Chondrocyte (in vitro differentiated cells): ENCODE results near the gene PAQR6. TPM values are rescaled to one million over a fixed set of nuclear protein-coding genes. Genes with fewer than 3 reads are reported as not detected.

ENCODE experiments used
- DNase-seq: peaks from one replicate; pipeline ENCODE4 v3.0.0; 2021; ENCODE audit warnings: mixed read lengths, low spot score
- H3K27ac Mint-ChIP-seq: one replicate; pipeline ENCODE4 v1.8.0; 2021; ENCODE audit warnings: mild to moderate bottlenecking, moderate library complexity, mixed read lengths; ENCODE audit not compliant: unreplicated experiment
- H3K27me3 Mint-ChIP-seq: 2 replicates; pipeline ENCODE4 v1.8.0; 2021; ENCODE audit warnings: low read depth, mixed read lengths
- H3K36me3 Mint-ChIP-seq: 2 replicates; pipeline ENCODE4 v1.8.0; 2021; ENCODE audit warnings: low read depth, mixed read lengths
- H3K4me1 Mint-ChIP-seq: 2 replicates; pipeline ENCODE4 v1.8.0; 2021; ENCODE audit warnings: low read depth, mild to moderate bottlenecking, mixed read lengths
- H3K4me3 Mint-ChIP-seq: one replicate; pipeline ENCODE4 v1.8.0; 2021; ENCODE audit warnings: mild to moderate bottlenecking, moderate library complexity, mixed read lengths; ENCODE audit not compliant: unreplicated experiment
- H3K9me3 Mint-ChIP-seq: 2 replicates; pipeline ENCODE4 v1.8.0; 2021; ENCODE audit warnings: low read depth, mixed read lengths
- total RNA-seq: library from RNA; stranded (reverse); gene quantifications from 3 replicates; pipeline ENCODE4 v1.2.1, GENCODE V29; 2021
- TF ChIP-seq, protein P1 (sequence below): fragments of 200-600 bp; sonication (generic); IDR thresholded peaks from 2 replicates; pipeline ENCODE4 v1.5.0; 2021; ENCODE audit warnings: antibody characterized with exemption, mild to moderate bottlenecking, moderate library complexity

PAQR6 gene
- total RNA-seq, 1 donor from 2014 or later, result 4.9 TPM

DNA sequence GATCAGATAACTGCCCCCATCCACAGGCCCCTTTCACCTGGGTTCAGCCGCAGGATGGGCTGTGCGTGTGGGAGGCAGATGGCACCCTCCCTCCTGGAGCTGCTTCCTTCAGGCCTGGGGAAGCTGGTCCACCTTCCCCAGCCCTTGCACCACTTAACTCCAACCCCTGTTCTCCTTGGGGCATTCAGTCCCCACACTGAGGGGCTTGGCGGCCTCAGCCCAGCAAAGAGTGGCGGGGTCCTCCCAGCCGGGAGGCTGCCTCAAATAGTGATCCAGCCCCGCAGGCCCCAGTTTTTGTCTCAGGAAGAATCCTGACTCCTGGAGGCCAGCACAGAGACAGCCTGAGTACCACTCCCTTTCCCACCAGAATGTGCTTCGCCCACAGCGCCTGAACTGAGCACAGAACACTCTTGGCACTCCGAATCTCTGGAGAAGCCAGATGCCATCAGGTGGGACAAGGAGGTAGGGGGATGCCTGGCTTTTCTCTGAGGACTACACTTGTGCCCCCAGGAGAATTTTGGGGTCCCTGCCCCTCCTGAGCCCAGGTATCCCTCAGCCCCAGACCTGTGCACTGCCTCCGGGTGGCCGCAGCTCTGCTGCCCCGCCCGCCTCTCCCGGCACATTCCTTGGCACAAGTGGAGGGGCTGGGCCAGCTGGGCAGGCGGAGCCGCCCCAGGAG, 936 bp downstream of the PAQR6 start:
- peaks cover 6% of the 10 kb centered on the region for H3K36me3 Mint-ChIP-seq
- H3K27me3 Mint-ChIP-seq, result no peaks in the 10 kb centered on the region
- no peak overlapping the region for H3K4me3 Mint-ChIP-seq
- no peaks in the 10 kb centered on the region for H3K9me3 Mint-ChIP-seq
- DNase-seq, result no peak
- H3K4me1 Mint-ChIP-seq, result peaks cover 3% of the 10 kb centered on the region
- TF ChIP-seq, protein P1, sequence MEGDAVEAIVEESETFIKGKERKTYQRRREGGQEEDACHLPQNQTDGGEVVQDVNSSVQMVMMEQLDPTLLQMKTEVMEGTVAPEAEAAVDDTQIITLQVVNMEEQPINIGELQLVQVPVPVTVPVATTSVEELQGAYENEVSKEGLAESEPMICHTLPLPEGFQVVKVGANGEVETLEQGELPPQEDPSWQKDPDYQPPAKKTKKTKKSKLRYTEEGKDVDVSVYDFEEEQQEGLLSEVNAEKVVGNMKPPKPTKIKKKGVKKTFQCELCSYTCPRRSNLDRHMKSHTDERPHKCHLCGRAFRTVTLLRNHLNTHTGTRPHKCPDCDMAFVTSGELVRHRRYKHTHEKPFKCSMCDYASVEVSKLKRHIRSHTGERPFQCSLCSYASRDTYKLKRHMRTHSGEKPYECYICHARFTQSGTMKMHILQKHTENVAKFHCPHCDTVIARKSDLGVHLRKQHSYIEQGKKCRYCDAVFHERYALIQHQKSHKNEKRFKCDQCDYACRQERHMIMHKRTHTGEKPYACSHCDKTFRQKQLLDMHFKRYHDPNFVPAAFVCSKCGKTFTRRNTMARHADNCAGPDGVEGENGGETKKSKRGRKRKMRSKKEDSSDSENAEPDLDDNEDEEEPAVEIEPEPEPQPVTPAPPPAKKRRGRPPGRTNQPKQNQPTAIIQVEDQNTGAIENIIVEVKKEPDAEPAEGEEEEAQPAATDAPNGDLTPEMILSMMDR, result no peak
- H3K27ac Mint-ChIP-seq, result no peak overlapping the region

DNA sequence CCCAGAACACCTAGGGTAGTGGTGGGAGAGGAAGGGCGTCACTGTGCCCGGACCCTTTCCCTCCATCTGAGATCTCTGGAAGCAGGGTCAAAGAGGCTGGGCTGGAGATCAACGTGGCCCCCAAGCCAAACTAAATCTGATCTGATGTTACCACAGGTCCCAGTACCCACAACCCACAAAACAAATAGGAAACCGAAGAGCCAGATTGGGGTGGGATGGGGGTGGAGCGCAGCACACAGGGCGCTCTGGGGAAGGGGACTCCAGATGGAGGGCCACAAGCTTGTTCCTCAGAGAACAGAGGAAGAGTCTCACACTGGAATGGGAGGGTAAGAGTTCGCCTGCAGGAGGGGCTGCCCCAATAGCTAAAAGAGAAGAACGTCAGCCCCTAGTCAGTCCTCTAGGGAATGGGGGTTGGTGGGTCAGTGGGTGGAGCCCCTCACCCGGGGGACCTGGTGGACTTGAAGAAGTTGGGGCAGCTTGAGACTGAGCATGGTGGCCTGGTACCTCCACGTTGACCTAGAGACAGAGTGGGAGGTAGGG, 1.5 kb downstream of the PAQR6 start:
- Mint-ChIP-seq H3K4me3 (no peak overlapping the region), H3K4me1 (peaks cover 9% of the 10 kb centered on the region), H3K9me3 (no peaks in the 10 kb centered on the region), H3K27me3 (no peaks in the 10 kb centered on the region), H3K36me3 (peaks cover 6% of the 10 kb centered on the region), H3K27ac (no peak overlapping the region)
- DNase-seq, result no peak
- TF ChIP-seq, protein P1, result no peak

DNA sequence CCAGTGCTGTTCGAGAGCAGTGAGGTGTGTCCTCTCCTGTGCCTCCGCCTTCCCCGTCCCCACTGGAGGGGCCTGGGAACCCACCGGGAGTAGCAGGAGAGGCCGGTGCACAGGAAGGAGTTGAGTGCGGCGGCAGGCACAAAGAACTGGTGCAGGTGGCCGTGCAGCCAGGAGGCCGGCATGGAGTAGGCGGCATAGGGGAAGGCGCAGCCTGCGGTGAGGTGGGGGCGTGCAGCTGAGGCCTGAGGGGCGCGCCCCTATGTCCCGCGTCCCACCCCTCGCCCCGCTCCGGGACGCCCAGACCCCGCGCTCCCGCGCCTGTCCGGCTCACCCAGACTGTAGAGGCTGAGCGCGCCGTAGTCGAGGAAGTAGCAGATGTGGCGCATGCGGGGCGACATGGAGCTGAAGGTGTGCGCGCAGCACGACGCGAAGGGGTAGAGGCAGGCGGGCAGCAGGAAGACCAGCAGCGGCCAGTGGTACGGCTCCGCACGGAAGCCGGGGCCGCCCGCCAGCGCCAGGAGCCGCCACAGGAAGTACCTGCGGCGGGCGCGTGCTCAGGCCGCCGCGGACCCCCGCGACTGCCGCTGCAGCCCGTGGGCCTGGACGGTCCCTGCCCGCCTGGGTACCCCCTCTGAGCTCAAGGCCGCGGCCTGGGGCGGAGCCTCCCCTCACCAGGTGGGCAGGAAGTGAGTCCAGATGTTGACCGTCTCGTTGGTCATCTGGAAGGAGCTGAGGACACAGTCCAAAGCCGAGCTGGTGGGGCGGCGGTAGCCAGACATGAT, 2.2 kb downstream of the PAQR6 start:
- Mint-ChIP-seq H3K36me3 (peaks cover 5% of the 10 kb centered on the region), H3K27me3 (no peaks in the 10 kb centered on the region), H3K4me1 (peaks cover 13% of the 10 kb centered on the region), H3K9me3 (no peaks in the 10 kb centered on the region), H3K4me3 (no peak overlapping the region), H3K27ac (no peak overlapping the region)
- TF ChIP-seq, protein P1, result no peak
- no peak for DNase-seq

DNA sequence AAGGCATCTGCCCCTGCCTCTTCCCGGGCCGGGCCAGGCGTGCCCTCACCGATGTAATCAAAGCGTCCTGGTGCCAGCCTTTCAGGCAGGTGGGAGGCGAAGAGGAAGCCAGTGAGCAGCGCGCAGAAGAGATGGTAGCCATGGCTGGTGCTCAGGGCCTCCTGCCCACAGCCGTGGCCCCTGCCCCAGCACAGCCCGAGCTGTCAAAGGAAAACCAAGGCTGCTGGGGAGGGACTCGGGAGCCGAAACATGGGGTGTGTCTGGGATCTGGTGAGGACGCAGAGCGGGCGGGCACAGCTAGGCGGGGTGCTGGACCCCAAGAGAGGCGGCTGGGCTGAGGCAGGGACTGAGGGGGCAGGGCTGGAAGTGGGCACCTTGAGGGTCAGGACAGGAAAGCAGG, 3.1 kb downstream of the PAQR6 start:
- Mint-ChIP-seq H3K36me3 (peaks cover 3% of the 10 kb centered on the region), H3K27ac (no peak overlapping the region), H3K9me3 (no peaks in the 10 kb centered on the region)

DNA sequence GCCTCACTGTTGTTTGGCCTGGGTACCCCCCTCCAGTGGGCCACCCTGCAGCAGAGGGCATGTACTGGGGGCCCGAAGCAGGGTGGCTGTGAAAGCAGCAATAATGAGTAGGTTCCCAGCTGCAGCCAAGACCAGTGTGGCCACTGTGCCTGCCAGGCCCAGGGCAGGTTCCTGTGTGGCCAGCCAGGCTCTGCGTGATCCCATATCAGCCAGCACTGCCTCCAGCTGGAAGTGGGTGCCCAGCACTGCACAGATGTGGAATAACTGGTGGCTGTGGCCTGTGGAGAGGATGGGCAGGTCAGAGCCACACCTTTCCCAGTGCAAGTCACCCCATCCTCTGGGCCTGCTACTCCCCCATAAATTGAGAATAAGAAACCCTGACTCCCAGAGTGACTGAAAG, 3.7 kb downstream of the PAQR6 start:
- DNase-seq, result no peak
- Mint-ChIP-seq H3K27ac (no peak overlapping the region), H3K4me1 (peaks cover 13% of the 10 kb centered on the region), H3K9me3 (no peaks in the 10 kb centered on the region), H3K36me3 (peaks cover 4% of the 10 kb centered on the region), H3K4me3 (no peak overlapping the region), H3K27me3 (no peaks in the 10 kb centered on the region)
- TF ChIP-seq, protein P1, result no peak

More for the DNA sequence above, 3.1 kb downstream of the PAQR6 start:
- no peak for DNase-seq
- TF ChIP-seq, protein P1, result no peak
- Mint-ChIP-seq H3K4me3 (no peak overlapping the region), H3K4me1 (peaks cover 13% of the 10 kb centered on the region), H3K27me3 (no peaks in the 10 kb centered on the region)
